ENCODE data around the gene ADTRP. TPM values are rescaled to one million over a fixed set of nuclear protein-coding genes. Genes with fewer than 3 reads are reported as not detected.

The ADTRP gene
- total and polyA plus RNA-seq, 10 of the 15 experiments (the other 5 are each of a cell fraction or from before 2014, with no cell fraction given) = 0.10 to 2.6 (median 2.1) TPM

GRCh38 chr6:11785415-11785773 lies 6.8 kb upstream of the ADTRP start (continued):
- TF ChIP-seq EGR1 (IDR thresholded peaks at IDR 0.05; ENCODE audit: borderline replicate concordance in 1 of 2, low read depth in 2 of 2, low read length in 2 of 2) (peak in 1 of 2 experiments; percentile 42; a peak in 1 of 3 replicates), NBN (IDR thresholded peaks at IDR 0.05) (no peak), CHD4 (IDR thresholded peaks at IDR 0.05) (no peak), POU2F2 (IDR thresholded peaks at IDR 0.05; ENCODE audit: borderline replicate concordance, low read depth, low read length) (peak; percentile 30; the same call in 1 of the 3 replicates), CUX1 (IDR thresholded peaks at IDR 0.05; ENCODE audit: insufficient replicate concordance, low read depth, low read length) (peak; percentile 35), NFIC (IDR thresholded peaks at IDR 0.05; ENCODE audit: low read depth, low read length) (peak; percentile 72), MXI1 (IDR thresholded peaks at IDR 0.05; ENCODE audit: low read depth, low read length) (peak; percentile 64; the same call in 1 of the 2 replicates), BCL11A (IDR thresholded peaks at IDR 0.05; ENCODE audit: low read depth, low read length) (peak; percentile 81; the same call in 1 of the 2 replicates), TAF1 (IDR thresholded peaks at IDR 0.05; ENCODE audit: borderline replicate concordance, low read depth, low read length) (no peak), SRF (IDR thresholded peaks at IDR 0.05; ENCODE audit: low read depth in 2 of 2, low read length in 2 of 2) (0 out of 4 replicates have a peak, but pooled peaks of 1 of the 2 experiments have one; percentile 15), EED (IDR thresholded peaks at IDR 0.05; ENCODE audit: low read depth) (peak; percentile 61; the same call in 1 of the 2 replicates), RUNX3 (IDR thresholded peaks at IDR 0.05; ENCODE audit: low read length) (peak; percentile 84), IKZF2 (IDR thresholded peaks at IDR 0.05) (no peak; a peak in 2 of 4 replicates), BCL3 (IDR thresholded peaks at IDR 0.05; ENCODE audit: borderline replicate concordance, insufficient read depth, low read depth, low read length, poor library complexity, severe bottlenecking) (peak; percentile 67), CHD2 (IDR thresholded peaks at IDR 0.05; ENCODE audit: borderline replicate concordance, low read depth, low read length) (no peak), MYB (IDR thresholded peaks at IDR 0.05; ENCODE audit: borderline replicate concordance, low read depth, low read length) (no peak), SMAD1 (IDR thresholded peaks at IDR 0.05; ENCODE audit: low read depth, partially characterized antibody) (no peak), REST (IDR thresholded peaks at IDR 0.05; ENCODE audit: low read depth, low read length) (no peak), SIX5 (IDR thresholded peaks at IDR 0.05; ENCODE audit: low read depth, low read length, severe bottlenecking) (no peak), JUND (IDR thresholded peaks at IDR 0.05; ENCODE audit: low read depth, low read length) (peak; percentile 87), NR2C2 (IDR thresholded peaks at IDR 0.05; ENCODE audit: borderline replicate concordance, control insufficient read depth, insufficient read length, low read depth) (no peak)
